Nephron progenitor cell (in vitro differentiated cells): ENCODE data around the gene NCMAP.

Source experiments
- DNase-seq: peaks from one replicate; pipeline ENCODE4 v3.0.0; 2021
- H3K27ac Mint-ChIP-seq: 2 replicates; pipeline ENCODE4 v1.8.0; 2021; ENCODE audit warnings: mild to moderate bottlenecking, moderate library complexity, mixed read lengths
- H3K27me3 Mint-ChIP-seq: 2 replicates; pipeline ENCODE4 v1.8.0; 2021; ENCODE audit warnings: mild to moderate bottlenecking, low read depth, mixed read lengths; ENCODE audit not compliant: poor library complexity
- H3K36me3 Mint-ChIP-seq: 2 replicates; pipeline ENCODE4 v1.8.0; 2021; ENCODE audit warnings: low read depth, mixed read lengths
- H3K4me1 Mint-ChIP-seq: 2 replicates; pipeline ENCODE4 v1.8.0; 2021; ENCODE audit warnings: mixed read lengths
- H3K4me3 Mint-ChIP-seq: 2 replicates; pipeline ENCODE4 v1.8.0; 2021; ENCODE audit warnings: mild to moderate bottlenecking, moderate library complexity, mixed read lengths
- H3K9me3 Mint-ChIP-seq: 2 replicates; pipeline ENCODE4 v1.8.0; 2021; ENCODE audit warnings: mild to moderate bottlenecking, moderate library complexity, mixed read lengths
- CTCF ChIP-seq: fragments of 200-600 bp; sonication (generic); IDR thresholded peaks from 2 replicates; pipeline ENCODE4 v1.5.0; 2021; ENCODE audit warnings: antibody characterized with exemption

NCMAP gene

DNA sequence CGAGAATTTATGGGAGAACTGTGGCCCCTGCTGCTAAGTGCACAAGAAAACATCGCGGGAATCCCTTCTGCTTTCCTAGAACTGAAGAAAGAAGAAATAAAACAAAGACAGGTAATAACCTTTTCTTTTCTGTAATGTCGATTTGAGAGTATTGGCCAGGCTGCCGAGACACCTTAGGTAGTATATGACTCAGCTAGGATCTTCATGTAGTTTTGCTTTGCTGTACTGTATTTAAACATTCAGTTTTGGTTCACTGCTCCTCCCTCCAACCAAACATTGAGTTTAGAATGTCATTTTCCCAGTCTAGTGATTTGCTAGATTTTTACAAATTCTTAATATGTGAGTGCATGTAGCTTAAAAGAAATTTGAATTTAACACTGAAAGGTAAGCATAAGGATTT lies 93.0 kb downstream of the NCMAP start:
- TF ChIP-seq CTCF = no peak
- no peak for DNase-seq
- H3K27me3 Mint-ChIP-seq = no peaks in the 10 kb centered on the region
- H3K4me3 Mint-ChIP-seq = no peak overlapping the region
- H3K9me3 Mint-ChIP-seq = no peaks in the 10 kb centered on the region
- H3K27ac Mint-ChIP-seq = peak overlapping the region; percentile 13
- H3K36me3 Mint-ChIP-seq = peaks cover 84% of the 10 kb centered on the region
- H3K4me1 Mint-ChIP-seq = peaks cover 15% of the 10 kb centered on the region

GRCh38 chr1:24652382-24652781 lies 96.5 kb downstream of the NCMAP start:
- Mint-ChIP-seq H3K4me3 (no peak overlapping the region), H3K27me3 (no peaks in the 10 kb centered on the region), H3K27ac (no peak overlapping the region), H3K36me3 (peaks cover 92% of the 10 kb centered on the region), H3K9me3 (no peaks in the 10 kb centered on the region), H3K4me1 (no peaks in the 10 kb centered on the region)
- TF ChIP-seq CTCF = no peak
- no peak for DNase-seq

- no peak for TF ChIP-seq CTCF
- no peak overlapping the region for H3K4me3 Mint-ChIP-seq
- H3K27ac Mint-ChIP-seq = no peak overlapping the region
- H3K27me3 Mint-ChIP-seq = no peaks in the 10 kb centered on the region
- no peaks in the 10 kb centered on the region for H3K9me3 Mint-ChIP-seq
- H3K4me1 Mint-ChIP-seq = no peaks in the 10 kb centered on the region
- H3K36me3 Mint-ChIP-seq = peaks cover 88% of the 10 kb centered on the region
- no peak for DNase-seq
Measured at GRCh38 chr1:24654010-24654409, 98.1 kb downstream of the NCMAP start.

GRCh38 chr1:24656046-24656445 lies 100.2 kb downstream of the NCMAP start:
- Mint-ChIP-seq H3K4me1 (no peaks in the 10 kb centered on the region), H3K27ac (no peak overlapping the region), H3K9me3 (no peaks in the 10 kb centered on the region), H3K36me3 (peaks cover 85% of the 10 kb centered on the region), H3K27me3 (no peaks in the 10 kb centered on the region), H3K4me3 (no peak overlapping the region)
- no peak for TF ChIP-seq CTCF
- no peak for DNase-seq

DNA sequence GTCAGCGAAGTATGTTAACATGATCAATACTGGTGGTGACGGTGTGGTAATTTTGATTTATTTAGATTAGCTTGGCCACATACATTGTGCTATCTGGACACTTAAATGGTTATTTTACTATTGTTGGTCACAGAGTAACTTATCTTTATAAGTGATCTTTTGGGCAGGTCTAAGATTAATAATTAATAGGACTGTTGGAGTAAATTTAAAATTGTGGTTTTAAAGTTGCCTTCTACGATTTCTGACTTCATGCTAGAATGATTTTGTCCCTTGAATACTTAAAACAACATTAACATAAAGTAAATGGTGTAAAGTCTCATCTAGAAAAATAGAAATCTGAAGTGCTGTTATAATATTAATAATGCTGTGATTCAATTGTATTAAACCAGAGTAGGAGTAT lies 101.9 kb downstream of the NCMAP start:
- DNase-seq = no peak
- no peaks in the 10 kb centered on the region for H3K9me3 Mint-ChIP-seq
- H3K27me3 Mint-ChIP-seq = no peaks in the 10 kb centered on the region
- peak overlapping the region; percentile 40 for H3K27ac Mint-ChIP-seq
- H3K4me3 Mint-ChIP-seq = no peak overlapping the region
- no peaks in the 10 kb centered on the region for H3K4me1 Mint-ChIP-seq
- H3K36me3 Mint-ChIP-seq = peaks cover 85% of the 10 kb centered on the region
- no peak for TF ChIP-seq CTCF
